Measurements from ENCODE around the gene TMEM171.

DNA sequence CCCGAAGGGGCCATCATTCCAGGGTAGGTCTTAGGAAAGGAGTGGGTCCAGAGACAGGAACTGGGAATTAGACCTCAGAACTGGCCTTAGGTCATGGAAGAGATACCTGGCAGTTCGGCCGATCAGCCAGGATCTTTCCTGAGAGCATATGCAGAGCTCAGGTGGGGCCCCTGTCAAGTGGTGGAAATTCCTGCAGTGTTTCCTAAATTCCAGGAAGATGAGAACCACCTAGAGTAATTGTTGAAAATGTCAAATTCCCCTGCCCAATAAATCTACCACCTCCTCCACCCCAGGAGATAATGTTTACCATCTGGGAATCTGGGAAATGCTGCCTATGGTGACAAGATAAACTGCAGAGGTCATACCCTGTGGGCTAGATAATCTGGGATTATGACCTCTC, 14.6 kb downstream of the TMEM171 start:
- TF ChIP-seq, protein P1, sequence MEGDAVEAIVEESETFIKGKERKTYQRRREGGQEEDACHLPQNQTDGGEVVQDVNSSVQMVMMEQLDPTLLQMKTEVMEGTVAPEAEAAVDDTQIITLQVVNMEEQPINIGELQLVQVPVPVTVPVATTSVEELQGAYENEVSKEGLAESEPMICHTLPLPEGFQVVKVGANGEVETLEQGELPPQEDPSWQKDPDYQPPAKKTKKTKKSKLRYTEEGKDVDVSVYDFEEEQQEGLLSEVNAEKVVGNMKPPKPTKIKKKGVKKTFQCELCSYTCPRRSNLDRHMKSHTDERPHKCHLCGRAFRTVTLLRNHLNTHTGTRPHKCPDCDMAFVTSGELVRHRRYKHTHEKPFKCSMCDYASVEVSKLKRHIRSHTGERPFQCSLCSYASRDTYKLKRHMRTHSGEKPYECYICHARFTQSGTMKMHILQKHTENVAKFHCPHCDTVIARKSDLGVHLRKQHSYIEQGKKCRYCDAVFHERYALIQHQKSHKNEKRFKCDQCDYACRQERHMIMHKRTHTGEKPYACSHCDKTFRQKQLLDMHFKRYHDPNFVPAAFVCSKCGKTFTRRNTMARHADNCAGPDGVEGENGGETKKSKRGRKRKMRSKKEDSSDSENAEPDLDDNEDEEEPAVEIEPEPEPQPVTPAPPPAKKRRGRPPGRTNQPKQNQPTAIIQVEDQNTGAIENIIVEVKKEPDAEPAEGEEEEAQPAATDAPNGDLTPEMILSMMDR (IDR thresholded peaks at IDR 0.05): no peak
- TF ChIP-seq POLR2A (IDR thresholded peaks at IDR 0.05): no peak

Measured in sigmoid colon (tissue), 3 donors.